Measurements from ENCODE around the gene UBQLN2.
"Not testable (repeated sequence)": the region's sequence is repeated elsewhere in the genome, so short reads cannot be mapped to it uniquely, and the experiment has no call there.

UBQLN2 gene

DNA sequence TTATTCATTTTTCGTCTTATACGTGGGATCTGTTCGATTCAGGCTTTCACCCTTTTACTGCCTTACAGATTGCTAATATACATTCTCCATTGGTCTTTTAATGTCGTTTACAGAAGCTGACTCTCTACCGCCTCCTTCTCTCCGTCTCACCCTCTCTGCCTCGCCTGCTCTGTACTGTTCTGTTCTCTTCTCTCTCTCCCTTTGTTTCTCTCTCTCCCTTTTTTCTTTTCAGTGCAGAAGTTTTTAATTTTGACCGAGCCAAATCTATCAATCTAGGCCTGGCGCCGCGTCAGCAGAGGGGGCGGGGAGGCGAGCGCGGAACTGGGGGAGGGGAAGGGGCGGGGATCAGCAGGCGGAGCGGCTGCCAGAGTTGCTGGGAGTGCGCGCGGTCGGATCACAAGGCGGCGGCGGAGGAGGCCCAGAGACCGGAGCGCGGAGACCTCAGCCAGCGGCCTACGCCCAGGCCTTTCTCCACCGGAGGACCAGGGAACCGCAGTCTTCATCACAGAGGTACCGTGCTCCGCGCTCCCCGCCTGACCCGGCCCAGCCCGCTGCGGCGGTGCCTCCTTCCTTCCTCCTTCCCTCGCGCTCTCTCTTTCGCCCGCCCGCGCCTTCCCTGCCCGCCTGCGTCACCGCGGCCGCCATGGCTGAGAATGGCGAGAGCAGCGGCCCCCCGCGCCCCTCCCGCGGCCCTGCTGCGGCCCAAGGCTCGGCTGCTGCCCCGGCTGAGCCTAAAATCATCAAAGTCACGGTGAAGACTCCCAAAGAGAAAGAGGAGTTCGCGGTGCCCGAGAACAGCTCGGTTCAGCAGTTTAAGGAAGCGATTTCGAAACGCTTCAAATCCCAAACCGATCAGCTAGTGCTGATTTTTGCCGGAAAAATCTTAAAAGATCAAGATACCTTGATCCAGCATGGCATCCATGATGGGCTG lies at the start of gene UBQLN2:
UBQLN2 (plus strand) TSS at position 397 of the 931 bp plus-strand sequence; CDS start at position 644, 247 bp downstream.
- DNase-seq (ENCODE audit: low spot score) = peak; percentile 68

DNA sequence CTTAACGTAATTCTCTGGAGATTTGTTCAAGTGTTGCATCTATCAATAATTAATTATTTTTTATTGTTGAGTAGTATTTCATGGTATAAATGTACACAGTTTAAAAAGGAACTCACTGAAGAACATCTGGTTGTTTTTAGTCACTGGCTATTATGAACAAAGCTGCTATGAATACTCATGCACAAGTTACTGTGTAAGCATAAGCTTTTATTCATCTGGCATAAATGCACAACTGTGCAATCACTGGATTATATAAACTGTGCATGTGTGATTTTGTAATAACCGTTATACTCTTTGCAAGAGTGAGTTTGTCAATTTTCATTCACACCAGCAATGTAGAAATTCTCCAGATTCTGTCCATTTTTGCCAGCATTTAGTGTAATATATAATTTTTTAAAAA lies 43.8 kb upstream of the UBQLN2 start:
- no peak for DNase-seq (ENCODE audit: low spot score)

DNA sequence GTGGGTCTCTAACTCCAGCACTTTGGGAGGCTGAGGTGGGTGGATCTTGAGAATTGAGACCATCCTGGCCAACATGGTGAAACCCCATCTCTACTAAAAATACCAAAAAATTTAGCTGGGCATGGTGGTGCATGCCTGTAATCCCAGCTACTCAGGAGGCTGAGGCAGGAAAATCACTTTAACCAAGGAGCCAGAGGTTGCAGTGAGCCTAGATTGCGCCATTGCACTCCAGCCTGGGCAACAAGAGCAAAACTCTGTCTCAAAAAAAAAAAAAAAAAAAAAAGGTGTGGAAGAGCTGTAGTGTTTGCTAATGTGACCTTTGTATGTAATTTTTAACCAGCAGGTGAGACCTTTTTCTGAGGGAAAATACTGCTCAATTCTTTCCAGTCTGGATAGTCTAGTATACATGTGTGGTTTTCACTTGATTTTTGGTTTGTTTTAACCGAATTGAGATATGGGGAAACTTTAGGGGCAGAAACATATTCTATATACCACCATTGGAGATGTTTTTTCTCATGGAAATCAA lies 33.9 kb upstream of the UBQLN2 start:
- DNase-seq (ENCODE audit: low spot score) = not testable (repeated sequence)

DNA sequence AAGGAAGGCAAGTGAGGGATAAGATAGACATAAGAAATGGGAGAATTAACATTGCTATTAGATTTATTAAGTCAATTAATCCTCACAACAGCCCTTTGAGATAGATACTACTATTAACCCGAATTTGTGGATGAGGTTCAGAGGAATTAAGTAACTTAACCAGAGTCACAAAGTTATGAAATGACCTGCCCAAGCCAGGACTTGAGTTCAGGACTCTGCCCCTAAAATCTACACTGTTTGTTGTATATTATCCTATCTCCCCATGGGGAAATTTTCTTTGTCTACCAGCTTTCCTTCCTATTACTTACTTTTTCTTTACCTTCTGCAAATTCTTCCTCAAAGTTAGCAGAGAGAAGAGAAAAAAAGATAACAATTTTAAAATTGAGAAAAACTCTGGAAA lies 33.4 kb upstream of the UBQLN2 start:
- no peak for DNase-seq (ENCODE audit: low spot score)

DNA sequence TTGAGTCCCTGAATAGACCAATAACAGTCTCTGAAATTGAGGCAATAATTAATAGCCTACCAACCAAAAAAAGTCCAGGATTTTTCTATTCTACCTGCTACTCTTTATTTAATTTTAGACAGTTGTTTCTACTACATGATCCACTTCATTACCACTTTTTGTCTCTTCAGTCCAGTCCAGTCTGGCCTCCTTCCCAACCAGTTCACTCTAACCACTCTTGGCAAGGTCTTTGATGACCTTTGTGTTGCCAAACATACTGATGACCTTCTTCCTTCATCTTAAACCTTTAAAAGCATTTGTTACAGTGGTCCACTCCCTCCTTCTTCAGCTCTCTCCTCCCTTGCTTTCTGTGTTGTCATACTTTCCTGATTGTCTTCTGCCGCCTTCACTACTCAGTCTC lies 12.8 kb upstream of the UBQLN2 start:
- no peak for DNase-seq (ENCODE audit: low spot score)

DNA sequence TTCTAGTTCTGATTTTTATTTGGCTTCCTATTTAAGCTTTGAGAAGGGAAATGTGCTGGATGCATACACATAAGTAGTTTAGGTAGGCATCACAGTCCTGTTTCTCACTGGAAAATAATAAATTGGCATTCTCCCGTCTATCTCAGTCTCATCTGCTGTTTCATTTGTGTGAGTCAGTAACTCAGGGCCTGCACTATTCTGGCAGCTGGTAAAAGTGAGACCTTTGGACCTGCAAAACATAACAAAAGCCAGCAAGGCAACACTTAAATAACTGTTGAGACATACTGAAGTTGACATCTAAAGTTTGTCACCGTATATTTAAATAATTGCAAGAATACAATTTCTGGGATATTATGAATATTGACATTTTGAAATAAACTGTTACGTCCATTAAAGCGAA lies 8.6 kb upstream of the UBQLN2 start:
- no peak for DNase-seq (ENCODE audit: low spot score)

DNA sequence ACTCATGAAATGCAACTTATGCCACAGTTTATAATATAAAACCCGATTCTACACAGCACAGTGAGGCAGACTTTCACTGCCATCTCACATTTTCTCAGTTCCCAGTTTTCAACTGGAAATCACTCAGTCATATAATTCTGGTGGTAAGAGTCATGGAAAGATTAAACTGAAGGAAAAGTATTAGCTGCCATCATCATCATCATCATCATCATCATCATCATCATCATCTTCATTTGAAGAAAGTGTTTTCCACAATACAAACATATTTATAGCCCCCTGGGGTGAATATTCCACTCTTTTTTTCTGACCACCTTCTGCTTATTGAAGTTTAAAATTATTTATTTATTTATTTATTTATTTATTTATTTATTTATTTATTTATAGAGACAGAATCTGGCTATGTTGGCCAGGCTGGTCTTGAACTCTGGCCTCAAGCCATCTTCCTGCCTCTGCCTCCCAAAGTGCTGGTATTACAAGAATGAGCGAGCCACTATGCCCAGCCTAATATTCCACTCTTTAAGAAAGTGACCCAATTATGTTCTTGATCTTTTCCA lies 6.0 kb upstream of the UBQLN2 start:
- no peak for DNase-seq (ENCODE audit: low spot score)

DNA sequence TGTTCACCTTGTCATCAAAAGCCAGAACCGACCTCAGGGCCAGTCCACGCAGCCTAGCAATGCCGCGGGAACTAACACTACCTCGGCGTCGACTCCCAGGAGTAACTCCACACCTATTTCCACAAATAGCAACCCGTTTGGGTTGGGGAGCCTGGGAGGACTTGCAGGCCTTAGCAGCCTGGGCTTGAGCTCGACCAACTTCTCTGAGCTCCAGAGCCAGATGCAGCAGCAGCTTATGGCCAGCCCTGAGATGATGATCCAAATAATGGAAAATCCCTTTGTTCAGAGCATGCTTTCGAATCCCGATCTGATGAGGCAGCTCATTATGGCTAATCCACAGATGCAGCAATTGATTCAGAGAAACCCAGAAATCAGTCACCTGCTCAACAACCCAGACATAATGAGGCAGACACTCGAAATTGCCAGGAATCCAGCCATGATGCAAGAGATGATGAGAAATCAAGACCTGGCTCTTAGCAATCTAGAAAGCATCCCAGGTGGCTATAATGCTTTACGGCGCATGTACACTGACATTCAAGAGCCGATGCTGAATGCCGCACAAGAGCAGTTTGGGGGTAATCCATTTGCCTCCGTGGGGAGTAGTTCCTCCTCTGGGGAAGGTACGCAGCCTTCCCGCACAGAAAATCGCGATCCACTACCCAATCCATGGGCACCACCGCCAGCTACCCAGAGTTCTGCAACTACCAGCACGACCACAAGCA lies 898 bp downstream of the UBQLN2 start:
- peak; percentile 60 for DNase-seq (ENCODE audit: low spot score)

DNA sequence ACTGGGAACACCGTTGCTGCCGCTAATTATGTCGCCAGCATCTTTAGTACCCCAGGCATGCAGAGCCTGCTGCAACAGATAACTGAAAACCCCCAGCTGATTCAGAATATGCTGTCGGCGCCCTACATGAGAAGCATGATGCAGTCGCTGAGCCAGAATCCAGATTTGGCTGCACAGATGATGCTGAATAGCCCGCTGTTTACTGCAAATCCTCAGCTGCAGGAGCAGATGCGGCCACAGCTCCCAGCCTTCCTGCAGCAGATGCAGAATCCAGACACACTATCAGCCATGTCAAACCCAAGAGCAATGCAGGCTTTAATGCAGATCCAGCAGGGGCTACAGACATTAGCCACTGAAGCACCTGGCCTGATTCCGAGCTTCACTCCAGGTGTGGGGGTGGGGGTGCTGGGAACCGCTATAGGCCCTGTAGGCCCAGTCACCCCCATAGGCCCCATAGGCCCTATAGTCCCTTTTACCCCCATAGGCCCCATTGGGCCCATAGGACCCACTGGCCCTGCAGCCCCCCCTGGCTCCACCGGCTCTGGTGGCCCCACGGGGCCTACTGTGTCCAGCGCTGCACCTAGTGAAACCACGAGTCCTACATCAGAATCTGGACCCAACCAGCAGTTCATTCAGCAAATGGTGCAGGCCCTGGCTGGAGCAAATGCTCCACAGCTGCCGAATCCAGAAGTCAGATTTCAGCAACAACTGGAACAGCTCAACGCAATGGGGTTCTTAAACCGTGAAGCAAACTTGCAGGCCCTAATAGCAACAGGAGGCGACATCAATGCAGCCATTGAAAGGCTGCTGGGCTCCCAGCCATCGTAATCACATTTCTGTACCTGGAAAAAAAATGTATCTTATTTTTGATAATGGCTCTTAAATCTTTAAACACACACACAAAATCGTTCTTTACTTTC lies 1.8 kb downstream of the UBQLN2 start:
- peak; percentile 24 for DNase-seq (ENCODE audit: low spot score)

DNA sequence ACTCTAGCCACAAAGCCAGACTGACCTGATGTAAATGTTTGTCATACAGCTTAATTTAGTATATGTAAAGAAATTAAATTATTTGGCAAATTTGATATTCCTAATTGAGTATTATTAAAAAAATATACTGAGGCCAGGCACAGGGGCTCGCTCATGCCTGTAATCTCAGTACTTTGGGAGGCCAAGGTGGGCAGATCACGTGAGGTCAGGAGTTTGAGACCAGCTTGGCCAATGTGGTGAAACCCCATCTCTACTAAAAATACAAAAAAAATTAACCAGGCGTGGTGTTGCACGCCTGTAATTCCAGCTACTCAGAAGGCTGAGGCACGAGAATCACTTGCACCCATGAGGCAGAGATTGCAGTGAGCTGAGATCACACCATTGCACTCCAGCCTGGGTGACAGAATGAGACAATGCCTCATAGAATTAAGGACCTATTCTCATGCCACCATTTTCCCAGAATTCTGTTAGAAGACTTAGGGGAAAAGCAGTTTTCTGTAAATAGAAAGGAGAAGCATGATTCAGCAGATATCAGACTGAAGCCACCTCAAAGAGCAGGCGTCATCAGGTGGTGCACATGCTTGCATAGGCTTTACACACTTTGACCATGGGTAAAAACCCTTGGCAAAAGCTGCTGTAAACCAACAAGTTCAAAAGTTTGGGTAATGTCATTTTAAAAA lies 6.1 kb downstream of the UBQLN2 start:
- DNase-seq (ENCODE audit: low spot score) = no peak

DNA sequence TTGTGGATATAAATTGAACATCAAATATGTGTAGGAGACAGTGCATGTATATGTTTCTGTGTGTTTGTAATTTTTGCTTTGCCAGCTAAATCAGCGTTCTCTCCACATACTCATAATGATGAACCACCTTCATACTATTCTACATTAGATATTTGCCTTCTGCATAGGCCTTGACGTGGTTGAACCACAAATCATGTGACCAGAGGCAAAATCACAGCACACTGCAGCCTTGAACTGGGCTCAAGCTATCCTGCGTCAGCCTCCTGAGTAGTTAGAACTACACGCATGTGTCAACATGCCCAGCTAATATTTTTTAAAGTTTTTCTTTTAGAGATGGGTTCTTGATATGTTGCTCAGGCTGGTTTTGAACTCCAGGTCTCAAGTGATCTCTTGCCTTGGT lies 9.5 kb downstream of the UBQLN2 start:
- no peak for DNase-seq (ENCODE audit: low spot score)

DNA sequence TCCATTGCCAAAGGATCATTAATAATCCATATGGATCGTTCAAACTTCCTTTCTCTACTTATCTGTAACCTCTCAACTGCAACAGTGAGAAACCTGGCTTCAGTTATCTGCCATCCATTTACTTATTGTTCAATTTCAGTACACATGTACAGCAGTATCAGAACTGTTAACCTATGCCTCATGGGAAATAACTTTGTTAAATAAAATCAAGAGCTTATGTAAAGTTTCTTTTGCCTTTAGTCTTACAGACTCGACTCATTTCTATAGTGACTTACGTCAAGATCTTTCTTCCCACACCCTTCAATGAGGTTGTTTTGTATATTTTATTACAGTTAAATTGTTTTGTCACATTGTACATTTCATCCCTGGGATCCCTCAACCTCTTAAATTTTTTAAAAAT lies 11.4 kb downstream of the UBQLN2 start:
- no peak for DNase-seq (ENCODE audit: low spot score)

DNA sequence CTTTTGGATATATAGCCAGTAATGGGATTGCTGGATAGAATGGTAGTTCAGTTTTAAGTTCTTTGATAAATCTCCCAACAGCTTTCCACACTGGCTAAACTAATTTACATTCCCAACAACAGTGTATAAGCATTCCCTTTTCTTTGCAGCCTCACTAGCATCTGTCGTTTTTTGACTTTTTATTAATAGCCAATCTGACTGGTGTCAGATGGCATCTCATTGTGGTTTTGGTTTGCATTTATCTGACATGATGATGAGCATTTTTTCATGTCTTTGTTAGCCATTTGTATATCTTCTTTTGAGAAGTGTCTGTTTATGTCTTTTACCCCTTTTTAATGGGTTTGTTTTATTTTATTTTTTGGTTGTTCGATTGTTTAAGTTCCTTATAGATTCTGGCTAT lies 13.3 kb downstream of the UBQLN2 start:
- DNase-seq (ENCODE audit: low spot score) = no peak

DNA sequence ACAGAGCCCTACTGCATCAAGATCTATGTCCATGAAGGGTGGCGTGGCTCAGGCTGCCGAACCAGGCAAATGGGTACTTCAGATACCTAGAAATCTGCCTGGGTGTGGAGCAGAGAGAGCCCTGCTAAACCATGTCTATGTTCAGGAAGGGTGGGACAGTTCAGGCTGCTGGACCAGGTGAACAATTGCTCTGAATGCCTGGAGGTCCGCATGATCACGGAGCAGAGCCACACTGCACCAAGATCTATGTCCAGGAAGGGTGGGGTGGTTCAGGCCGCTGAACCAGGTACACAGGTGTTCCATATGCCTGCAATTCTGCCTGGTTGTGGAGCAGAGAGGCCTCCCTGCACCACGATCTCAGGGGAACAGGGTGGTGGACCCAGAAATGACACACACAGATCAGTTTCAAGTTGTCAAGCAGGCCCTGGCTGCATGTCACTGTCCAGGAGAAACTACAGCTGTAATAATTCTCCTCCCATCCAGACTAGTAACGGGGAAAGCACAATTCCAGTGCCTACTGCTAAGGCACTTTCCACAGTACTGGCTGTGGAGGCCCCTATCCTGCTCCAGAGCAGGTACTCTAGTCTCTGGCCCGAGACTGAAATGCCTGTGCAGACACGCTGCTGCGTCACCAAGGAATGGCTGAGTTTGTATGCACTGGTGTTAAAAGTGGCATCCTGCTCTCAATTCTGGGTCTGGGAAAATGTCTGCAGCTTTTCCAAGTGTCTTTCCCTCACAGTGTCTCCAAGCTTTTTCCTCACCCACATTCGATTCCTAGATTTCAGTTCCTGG lies 25.2 kb downstream of the UBQLN2 start:
- DNase-seq (ENCODE audit: low spot score) = no peak

DNA sequence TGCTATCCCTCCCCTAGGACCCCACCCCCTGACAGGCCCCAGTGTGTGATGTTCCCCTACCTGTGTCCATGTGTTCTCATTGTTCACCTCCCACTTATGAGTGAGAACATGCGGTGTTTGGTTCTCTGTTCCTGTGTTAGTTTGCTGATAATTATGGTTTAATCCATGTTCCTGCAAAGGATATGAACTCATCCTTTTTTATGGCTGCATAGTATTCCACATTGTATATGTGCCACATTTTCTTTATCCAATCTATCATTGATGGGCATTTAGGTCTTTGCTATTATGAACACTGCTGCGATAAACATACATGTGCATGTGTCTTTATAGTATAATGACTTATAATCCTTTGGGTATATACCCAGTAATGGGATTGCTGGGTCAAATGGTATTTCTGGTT lies 28.4 kb downstream of the UBQLN2 start:
- not testable (repeated sequence) for DNase-seq (ENCODE audit: low spot score)

DNA sequence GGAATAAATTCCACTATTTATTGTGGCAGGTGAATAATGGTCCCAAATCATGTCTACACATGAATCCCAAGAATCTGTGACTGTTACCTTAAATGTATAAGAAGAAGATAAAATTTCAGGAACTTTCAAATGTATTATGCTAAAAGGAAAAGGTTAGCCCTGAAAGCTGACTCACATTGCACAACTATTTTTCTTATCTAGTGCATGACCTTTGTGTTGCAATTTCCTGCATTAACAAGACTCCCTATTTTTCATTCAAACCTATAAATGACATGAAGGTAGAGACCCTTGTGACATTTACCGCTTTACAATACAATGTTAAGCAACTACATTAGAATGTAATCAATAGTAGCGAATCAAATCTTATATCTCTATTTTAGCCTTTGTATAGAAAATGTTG lies 36.7 kb downstream of the UBQLN2 start:
- no peak for DNase-seq (ENCODE audit: low spot score)

DNA sequence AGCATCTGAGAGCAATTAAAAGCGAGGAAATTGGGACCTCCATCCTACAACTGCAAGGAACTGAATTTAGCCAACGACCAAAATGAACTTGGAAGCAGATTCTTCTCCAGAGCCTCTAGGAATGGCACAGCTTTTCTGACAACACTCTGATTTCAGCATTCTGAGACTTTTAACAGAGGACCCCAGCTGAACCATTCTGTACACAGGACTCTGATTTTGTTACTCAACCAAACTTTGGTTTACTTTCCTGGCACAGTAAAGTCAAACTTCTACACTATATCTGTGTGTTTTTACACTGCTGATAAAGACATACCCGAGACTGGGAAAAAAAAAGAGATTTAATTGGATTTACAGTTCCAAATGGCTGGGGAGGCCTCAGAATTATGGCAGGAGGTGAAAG lies 37.6 kb downstream of the UBQLN2 start:
- DNase-seq (ENCODE audit: low spot score) = no peak

DNA sequence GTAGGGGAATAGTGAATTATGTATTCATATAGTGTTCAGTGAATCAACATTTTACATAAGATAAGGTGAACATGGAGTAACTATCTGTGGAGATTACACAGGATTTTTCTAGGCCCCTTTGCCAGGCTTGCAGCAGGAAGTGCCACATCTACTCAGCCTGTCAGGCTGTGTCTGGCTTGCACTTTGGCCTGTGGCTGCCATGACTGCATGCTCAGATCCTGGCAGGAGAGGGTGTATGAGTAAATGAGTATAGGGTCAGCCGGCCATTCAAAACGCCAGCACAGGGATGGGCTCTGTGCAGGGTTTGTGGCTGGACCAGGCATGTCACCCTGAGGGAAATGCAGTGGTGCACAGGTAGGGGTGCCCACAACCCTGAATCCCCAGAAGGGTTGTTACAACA lies 51.9 kb downstream of the UBQLN2 start:
- DNase-seq (ENCODE audit: low spot score) = no peak

Measured in RKO (cell line).